Fibroblast of lung (primary cell): ENCODE measurements around the gene CIAO2A.

Source experiments
- EZH2 ChIP-seq: IDR thresholded peaks from 2 replicates; pipeline ENCODE4 v1.5.1; 2012; ENCODE audit warnings: low read length, control low read depth, mild to moderate bottlenecking; ENCODE audit errors: missing control alignments
- TF ChIP-seq, protein P1 (sequence below), 2 donors: IDR thresholded peaks in 1 of 2; conservative IDR thresholded peaks in 1 of 2; 1 replicate in 1 of 2; 2 replicates in 1 of 2; pipeline ENCODE4 v1.5.1; 2011 to 2012; ENCODE audit warnings: low read length in 2 of 2, control low read depth in 1 of 2, inconsistent platforms in 1 of 2, low read depth in 1 of 2, mild to moderate bottlenecking in 1 of 2

DNA sequence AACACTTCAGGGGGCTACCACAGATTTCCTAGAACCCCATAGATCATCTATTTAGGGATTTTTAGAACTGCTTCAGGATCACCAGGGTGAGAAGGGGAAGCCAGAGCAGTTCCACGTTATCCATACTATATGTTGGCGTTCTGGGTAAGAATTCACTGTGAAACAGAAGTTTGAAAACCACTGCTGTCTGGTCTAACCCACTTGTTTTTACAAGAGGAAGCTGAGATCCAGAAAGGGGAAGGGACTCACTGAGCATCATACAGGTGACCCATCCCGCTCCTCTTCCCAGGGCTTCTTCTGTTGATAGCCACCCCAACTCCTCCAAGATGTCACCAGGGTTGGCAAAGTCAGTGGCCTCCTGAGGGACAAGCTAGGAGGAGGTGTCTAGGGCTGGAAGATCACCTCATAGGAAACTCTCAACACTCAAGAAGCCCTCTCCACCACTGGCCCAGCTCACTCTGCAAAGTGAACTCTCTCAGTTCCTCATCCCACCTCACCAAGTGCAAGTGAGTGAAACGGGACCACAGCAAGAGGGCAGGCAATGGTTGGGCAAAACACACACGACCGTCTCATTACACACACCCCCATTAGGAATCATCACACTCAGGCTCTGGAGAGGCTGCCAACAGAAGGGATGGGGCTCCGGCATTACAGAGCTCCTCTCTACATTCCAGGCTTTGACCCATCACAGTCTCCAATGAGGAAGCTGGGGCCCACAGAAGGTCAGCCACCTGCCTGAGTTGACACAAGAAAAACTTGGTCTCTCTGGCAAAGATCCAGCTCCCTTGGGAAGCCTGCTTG is 49.1 kb downstream of the CIAO2A start:
- no peak for TF ChIP-seq EZH2
- TF ChIP-seq, protein P1, sequence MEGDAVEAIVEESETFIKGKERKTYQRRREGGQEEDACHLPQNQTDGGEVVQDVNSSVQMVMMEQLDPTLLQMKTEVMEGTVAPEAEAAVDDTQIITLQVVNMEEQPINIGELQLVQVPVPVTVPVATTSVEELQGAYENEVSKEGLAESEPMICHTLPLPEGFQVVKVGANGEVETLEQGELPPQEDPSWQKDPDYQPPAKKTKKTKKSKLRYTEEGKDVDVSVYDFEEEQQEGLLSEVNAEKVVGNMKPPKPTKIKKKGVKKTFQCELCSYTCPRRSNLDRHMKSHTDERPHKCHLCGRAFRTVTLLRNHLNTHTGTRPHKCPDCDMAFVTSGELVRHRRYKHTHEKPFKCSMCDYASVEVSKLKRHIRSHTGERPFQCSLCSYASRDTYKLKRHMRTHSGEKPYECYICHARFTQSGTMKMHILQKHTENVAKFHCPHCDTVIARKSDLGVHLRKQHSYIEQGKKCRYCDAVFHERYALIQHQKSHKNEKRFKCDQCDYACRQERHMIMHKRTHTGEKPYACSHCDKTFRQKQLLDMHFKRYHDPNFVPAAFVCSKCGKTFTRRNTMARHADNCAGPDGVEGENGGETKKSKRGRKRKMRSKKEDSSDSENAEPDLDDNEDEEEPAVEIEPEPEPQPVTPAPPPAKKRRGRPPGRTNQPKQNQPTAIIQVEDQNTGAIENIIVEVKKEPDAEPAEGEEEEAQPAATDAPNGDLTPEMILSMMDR (conservative IDR thresholded peaks at IDR 0.05 in 1 of 2, IDR thresholded peaks at IDR 0.05 in 1 of 2; ENCODE audit: low read depth in 1 of 2, low read length in 2 of 2): no peak
